ENCODE data around the gene STAC3. TPM values are rescaled to one million over a fixed set of nuclear protein-coding genes. Genes with fewer than 3 reads are reported as not detected.
A peak's percentile ranks its signal among the peaks of the same experiment; 100 is the strongest.

Gene STAC3
- total RNA-seq, 1 donor from 2014 or later: 1.3 TPM

DNA sequence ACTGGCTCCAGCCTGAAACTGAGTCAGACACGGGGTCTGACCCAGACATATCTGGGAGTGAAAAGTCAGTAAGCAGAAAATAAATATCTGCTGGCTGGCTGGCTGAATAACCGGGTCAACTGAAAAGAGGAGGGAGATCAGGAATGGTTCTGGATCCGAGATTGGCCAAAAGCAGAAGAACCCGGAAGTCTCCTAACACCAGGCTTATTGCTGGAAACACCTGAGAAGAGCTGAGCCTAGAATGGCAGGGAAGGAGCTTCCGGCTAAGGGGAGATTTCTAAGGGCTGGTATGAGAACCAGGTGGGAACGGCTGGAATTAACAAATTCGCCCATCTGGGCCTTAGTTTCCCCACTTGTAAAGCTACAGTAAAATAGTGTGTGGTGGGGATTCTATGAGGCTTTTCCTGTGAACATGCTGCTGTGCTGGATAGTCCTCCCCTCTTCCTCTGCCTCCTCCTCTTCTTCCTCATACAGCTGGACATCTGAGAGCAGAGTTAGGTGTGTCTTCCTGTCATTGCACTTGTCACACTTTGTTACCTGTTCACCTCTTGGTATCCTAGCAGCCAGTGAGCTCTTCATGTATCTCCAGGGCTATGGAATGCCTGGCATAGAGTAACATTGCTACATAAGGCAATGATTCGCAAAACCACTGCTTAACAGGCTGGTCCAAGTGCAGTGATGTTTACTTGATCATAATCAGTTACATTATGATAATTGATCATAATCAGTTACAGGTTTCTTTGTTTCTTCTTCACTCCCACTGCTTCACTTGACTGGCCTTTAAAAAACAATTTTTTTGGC is 23.5 kb downstream of the STAC3 start:
- H3K9me3 Mint-ChIP-seq (ENCODE audit: low read depth): no peaks in the 10 kb centered on the region
- H3K4me3 Mint-ChIP-seq (ENCODE audit: unreplicated experiment): peak overlapping the region; percentile 45
- TF ChIP-seq, protein P1, sequence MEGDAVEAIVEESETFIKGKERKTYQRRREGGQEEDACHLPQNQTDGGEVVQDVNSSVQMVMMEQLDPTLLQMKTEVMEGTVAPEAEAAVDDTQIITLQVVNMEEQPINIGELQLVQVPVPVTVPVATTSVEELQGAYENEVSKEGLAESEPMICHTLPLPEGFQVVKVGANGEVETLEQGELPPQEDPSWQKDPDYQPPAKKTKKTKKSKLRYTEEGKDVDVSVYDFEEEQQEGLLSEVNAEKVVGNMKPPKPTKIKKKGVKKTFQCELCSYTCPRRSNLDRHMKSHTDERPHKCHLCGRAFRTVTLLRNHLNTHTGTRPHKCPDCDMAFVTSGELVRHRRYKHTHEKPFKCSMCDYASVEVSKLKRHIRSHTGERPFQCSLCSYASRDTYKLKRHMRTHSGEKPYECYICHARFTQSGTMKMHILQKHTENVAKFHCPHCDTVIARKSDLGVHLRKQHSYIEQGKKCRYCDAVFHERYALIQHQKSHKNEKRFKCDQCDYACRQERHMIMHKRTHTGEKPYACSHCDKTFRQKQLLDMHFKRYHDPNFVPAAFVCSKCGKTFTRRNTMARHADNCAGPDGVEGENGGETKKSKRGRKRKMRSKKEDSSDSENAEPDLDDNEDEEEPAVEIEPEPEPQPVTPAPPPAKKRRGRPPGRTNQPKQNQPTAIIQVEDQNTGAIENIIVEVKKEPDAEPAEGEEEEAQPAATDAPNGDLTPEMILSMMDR (IDR thresholded peaks at IDR 0.05): no peak
- H3K27ac Mint-ChIP-seq (ENCODE audit: unreplicated experiment): peak overlapping the region; percentile 30
- H3K36me3 Mint-ChIP-seq (ENCODE audit: low read depth): peaks cover 11% of the 10 kb centered on the region
- peaks cover 51% of the 10 kb centered on the region for H3K4me1 Mint-ChIP-seq (ENCODE audit: low read depth)
- DNase-seq (ENCODE audit: low spot score): no peak
- H3K27me3 Mint-ChIP-seq (ENCODE audit: low read depth): no peaks in the 10 kb centered on the region

- no peaks in the 10 kb centered on the region for H3K9me3 Mint-ChIP-seq (ENCODE audit: low read depth)
- peaks cover 44% of the 10 kb centered on the region for H3K4me1 Mint-ChIP-seq (ENCODE audit: low read depth)
- H3K27me3 Mint-ChIP-seq (ENCODE audit: low read depth): no peaks in the 10 kb centered on the region
- TF ChIP-seq, protein P1 (IDR thresholded peaks at IDR 0.05): no peak
- H3K36me3 Mint-ChIP-seq (ENCODE audit: low read depth): peaks cover 8% of the 10 kb centered on the region
- DNase-seq (ENCODE audit: low spot score): no peak
- peak overlapping the region; percentile 36 for H3K27ac Mint-ChIP-seq (ENCODE audit: unreplicated experiment)
- peak overlapping the region; percentile 45 for H3K4me3 Mint-ChIP-seq (ENCODE audit: unreplicated experiment)
Observed at GRCh38 chr12:57226588-57227314, 24.2 kb downstream of the STAC3 start.

- H3K27me3 Mint-ChIP-seq (ENCODE audit: low read depth): no peaks in the 10 kb centered on the region
- H3K4me1 Mint-ChIP-seq (ENCODE audit: low read depth): peaks cover 38% of the 10 kb centered on the region
- no peak overlapping the region for H3K4me3 Mint-ChIP-seq (ENCODE audit: unreplicated experiment)
- no peaks in the 10 kb centered on the region for H3K9me3 Mint-ChIP-seq (ENCODE audit: low read depth)
- peaks cover 5% of the 10 kb centered on the region for H3K36me3 Mint-ChIP-seq (ENCODE audit: low read depth)
- no peak overlapping the region for H3K27ac Mint-ChIP-seq (ENCODE audit: unreplicated experiment)
- no peak for DNase-seq (ENCODE audit: low spot score)
- TF ChIP-seq, protein P1 (IDR thresholded peaks at IDR 0.05): no peak
Observed at GRCh38 chr12:57225680-57226210, 25.2 kb downstream of the STAC3 start.

GRCh38 chr12:57224973-57225679 is 25.9 kb downstream of the STAC3 start:
- Mint-ChIP-seq H3K4me1 (ENCODE audit: low read depth) (peaks cover 36% of the 10 kb centered on the region), H3K27ac (ENCODE audit: unreplicated experiment) (no peak overlapping the region), H3K36me3 (ENCODE audit: low read depth) (no peaks in the 10 kb centered on the region), H3K9me3 (ENCODE audit: low read depth) (no peaks in the 10 kb centered on the region), H3K4me3 (ENCODE audit: unreplicated experiment) (no peak overlapping the region), H3K27me3 (ENCODE audit: low read depth) (no peaks in the 10 kb centered on the region)
- DNase-seq (ENCODE audit: low spot score): no peak
- TF ChIP-seq, protein P1 (IDR thresholded peaks at IDR 0.05): peak; percentile 76
